Activated CD8-positive, alpha-beta T cell treated with anti-CD3 and anti-CD28 coated beads for 36 hours (primary cell): Measurements from ENCODE around the gene ANKFN1. TPM values are rescaled to one million over a fixed set of nuclear protein-coding genes. Genes with fewer than 3 reads are reported as not detected.
"Not testable (repeated sequence)": the region's sequence is repeated elsewhere in the genome, so short reads cannot be mapped to it uniquely, and the experiment has no call there.

Experiments used
- ATAC-seq: fragments of 200-7000 bp; cut with Tn5 transposase; one replicate; pipeline ENCODE4 v1.10.0; 2021; ENCODE audit warnings: mild to moderate bottlenecking, moderate library complexity
- CTCF ChIA-PET: fragments of 350-600 bp; sonication (Branson Sonifier 250); formaldehyde crosslinking; loops from one replicate; lab custom pipeline; 2021; ENCODE audit warnings: antibody characterized with exemption; lab: Charles Lee
- POLR2A ChIA-PET: fragments of 350-600 bp; sonication (Branson Sonifier 250); formaldehyde crosslinking; loops from one replicate; lab custom pipeline; 2021; ENCODE audit warnings: antibody characterized with exemption; lab: Charles Lee
- DNase-seq: peaks from one replicate; pipeline ENCODE4 v3.0.0-alpha.2; 2020
- H3K27ac Mint-ChIP-seq: one replicate; pipeline ENCODE4 v1.8.0; 2021; ENCODE audit warnings: mild to moderate bottlenecking, mixed read lengths
- H3K27me3 Mint-ChIP-seq: one replicate; pipeline ENCODE4 v1.8.0; 2021; ENCODE audit warnings: mixed read lengths
- H3K36me3 Mint-ChIP-seq: one replicate; pipeline ENCODE4 v1.8.0; 2021; ENCODE audit warnings: low read depth, mixed read lengths
- H3K4me1 Mint-ChIP-seq: one replicate; pipeline ENCODE4 v1.8.0; 2021; ENCODE audit warnings: low read depth, mixed read lengths
- H3K4me3 Mint-ChIP-seq: one replicate; pipeline ENCODE4 v1.8.0; 2021; ENCODE audit warnings: mild to moderate bottlenecking, moderate library complexity, mixed read lengths
- H3K9me3 Mint-ChIP-seq: one replicate; pipeline ENCODE4 v1.8.0; 2021; ENCODE audit warnings: mixed read lengths
- CTCF ChIP-seq: fragments of 200-600 bp; IDR thresholded peaks from one replicate; pipeline ENCODE4 v1.8.0; 2022; ENCODE audit warnings: antibody characterized with exemption, mild to moderate bottlenecking
- intact Hi-C: fragments of 100-400 bp; cut with micrococcal nuclease; formaldehyde crosslinking; loops from one replicate; pipeline ENCODE4 v1.10.0; 2022
- total RNA-seq, 2 experiments: library from RNA; stranded (reverse); gene quantifications; one replicate each; pipeline ENCODE4 v1.2.3, GENCODE V29; 2021

ANKFN1 gene
- total RNA-seq, 2 experiments from 2014 or later, result not detected

GRCh38 chr17:56392321-56392720 is 239.0 kb downstream of the ANKFN1 start:
- peaks cover 3% of the 10 kb centered on the region for H3K27me3 Mint-ChIP-seq
- POLR2A ChIA-PET, result no interaction called here
- no peak overlapping the region for H3K27ac Mint-ChIP-seq
- H3K36me3 Mint-ChIP-seq, result no peaks in the 10 kb centered on the region
- intact Hi-C loops, result no loop called here
- CTCF ChIA-PET, result no interaction called here
- peaks cover 4% of the 10 kb centered on the region for H3K9me3 Mint-ChIP-seq
- ATAC-seq, result no peak
- no peak for TF ChIP-seq CTCF
- H3K4me3 Mint-ChIP-seq, result no peak overlapping the region
- no peaks in the 10 kb centered on the region for H3K4me1 Mint-ChIP-seq
- DNase-seq, result no peak

GRCh38 chr17:56393156-56393555 is 239.9 kb downstream of the ANKFN1 start:
- no peak overlapping the region for H3K27ac Mint-ChIP-seq
- no peaks in the 10 kb centered on the region for H3K36me3 Mint-ChIP-seq
- intact Hi-C loops, result no loop called here
- H3K9me3 Mint-ChIP-seq, result peaks cover 4% of the 10 kb centered on the region
- ATAC-seq (no peak), DNase-seq (no peak)
- ChIA-PET CTCF (no interaction called here), POLR2A (no interaction called here)
- no peaks in the 10 kb centered on the region for H3K4me1 Mint-ChIP-seq
- peaks cover 3% of the 10 kb centered on the region for H3K27me3 Mint-ChIP-seq
- no peak overlapping the region for H3K4me3 Mint-ChIP-seq
- no peak for TF ChIP-seq CTCF

- no peaks in the 10 kb centered on the region for H3K9me3 Mint-ChIP-seq
- no peaks in the 10 kb centered on the region for H3K36me3 Mint-ChIP-seq
- intact Hi-C loops, result no loop called here
- H3K27ac Mint-ChIP-seq, result no peak overlapping the region
- TF ChIP-seq CTCF, result no peak
- no peaks in the 10 kb centered on the region for H3K4me1 Mint-ChIP-seq
- DNase-seq (no peak), ATAC-seq (no peak)
- H3K27me3 Mint-ChIP-seq, result no peaks in the 10 kb centered on the region
- no peak overlapping the region for H3K4me3 Mint-ChIP-seq
- ChIA-PET CTCF (no interaction called here), POLR2A (no interaction called here)
Observed at GRCh38 chr17:56395787-56396186, 242.5 kb downstream of the ANKFN1 start.

GRCh38 chr17:56407086-56407485 is 253.8 kb downstream of the ANKFN1 start:
- ChIA-PET POLR2A (no interaction called here), CTCF (no interaction called here)
- DNase-seq (no peak), ATAC-seq (no peak)
- no peak for TF ChIP-seq CTCF
- Mint-ChIP-seq H3K27me3 (peaks cover 8% of the 10 kb centered on the region), H3K4me1 (no peaks in the 10 kb centered on the region), H3K4me3 (no peak overlapping the region), H3K36me3 (no peaks in the 10 kb centered on the region), H3K9me3 (no peaks in the 10 kb centered on the region), H3K27ac (no peak overlapping the region)
- intact Hi-C loops, result no loop called here

- CTCF ChIA-PET, H3K4me3 Mint-ChIP-seq, H3K36me3 Mint-ChIP-seq, H3K27ac Mint-ChIP-seq, H3K27me3 Mint-ChIP-seq, intact Hi-C loops, DNase-seq, POLR2A ChIA-PET, H3K9me3 Mint-ChIP-seq, H3K4me1 Mint-ChIP-seq, ATAC-seq: not testable (repeated sequence)
Observed at GRCh38 chr17:56412356-56412755, 259.1 kb downstream of the ANKFN1 start.
